Amniotic stem cell (primary cell): ENCODE results near the gene RAD23B.

Experiments used
- DNase-seq: peaks from one replicate; lab custom pipeline; 2025; lab: John Stamatoyannopoulos, UW

Gene RAD23B

DNA sequence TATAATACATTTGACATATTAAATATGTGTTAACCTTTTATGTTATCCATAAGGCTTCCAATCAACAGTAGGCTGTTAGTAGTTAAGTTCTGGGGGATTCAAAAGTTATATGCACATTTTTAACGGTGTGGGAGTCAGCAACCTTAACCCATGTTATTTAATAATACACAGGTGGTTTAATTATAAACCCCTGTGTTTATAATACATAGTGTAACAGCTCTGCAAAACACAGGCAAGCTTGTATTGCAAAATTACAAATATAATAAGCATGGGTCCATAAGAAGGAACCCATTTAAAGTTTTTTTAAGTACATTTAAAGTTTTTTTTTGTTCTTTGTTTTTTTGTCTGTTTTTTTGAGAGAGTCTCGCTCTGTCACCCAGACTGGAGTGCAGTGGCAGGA is 14.5 kb upstream of the RAD23B start:
- no peak for DNase-seq

DNA sequence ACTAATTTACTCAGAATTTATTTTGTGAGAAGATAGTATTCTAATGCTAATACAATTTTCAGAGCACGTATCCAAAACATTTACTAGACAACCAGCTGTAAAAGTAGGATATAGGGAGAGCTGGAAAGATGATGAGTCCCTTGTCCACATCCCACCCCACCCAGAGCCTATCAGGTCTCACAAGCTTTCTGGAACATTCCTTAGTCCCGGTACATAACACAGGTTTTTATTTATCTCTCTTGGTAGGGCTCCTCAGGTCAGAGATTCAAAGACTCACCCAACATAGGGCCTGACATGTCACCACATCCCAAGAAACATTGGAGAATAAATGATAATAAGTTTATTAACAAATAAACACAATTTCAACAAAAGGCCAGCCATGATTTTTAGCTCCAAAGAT is 13.8 kb upstream of the RAD23B start:
- DNase-seq = no peak

DNA sequence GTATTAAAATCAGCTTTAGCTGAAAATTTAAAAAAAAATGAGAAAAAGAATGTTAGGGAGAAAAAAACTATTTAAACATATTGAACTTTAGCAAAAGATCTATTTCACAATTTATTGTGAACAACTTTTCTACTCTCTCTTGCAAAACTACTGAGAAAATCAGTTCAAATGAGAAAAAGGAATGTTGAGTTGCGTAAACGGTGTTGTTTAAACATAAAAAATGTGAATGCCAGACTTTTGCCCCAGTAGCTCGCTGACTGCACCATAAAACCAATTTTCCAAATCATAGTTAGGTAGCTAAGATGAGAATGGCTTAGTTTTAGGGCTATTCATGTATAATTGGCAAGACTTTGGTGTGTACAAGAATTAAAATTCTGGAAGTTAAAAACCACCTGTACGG is 13.4 kb upstream of the RAD23B start:
- DNase-seq = no peak

DNA sequence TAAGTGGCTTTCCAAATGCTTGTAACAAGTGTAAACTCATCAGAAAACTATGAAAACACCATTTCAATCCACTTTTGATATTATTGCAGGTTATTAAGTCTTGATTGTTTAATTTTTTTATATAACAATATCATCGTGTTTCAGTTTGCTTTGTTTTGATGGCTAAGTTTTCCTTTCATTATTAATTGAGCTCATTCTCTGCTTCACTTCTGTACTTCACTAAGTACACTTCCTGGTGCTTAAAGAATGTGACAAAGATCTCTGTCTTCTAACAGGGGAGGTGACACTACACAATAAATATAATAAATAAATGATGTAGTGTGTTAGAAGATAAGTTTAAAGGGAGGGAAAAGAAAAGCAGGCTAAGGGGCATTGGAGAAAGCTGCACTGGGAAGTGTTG is 13.0 kb upstream of the RAD23B start:
- no peak for DNase-seq

DNA sequence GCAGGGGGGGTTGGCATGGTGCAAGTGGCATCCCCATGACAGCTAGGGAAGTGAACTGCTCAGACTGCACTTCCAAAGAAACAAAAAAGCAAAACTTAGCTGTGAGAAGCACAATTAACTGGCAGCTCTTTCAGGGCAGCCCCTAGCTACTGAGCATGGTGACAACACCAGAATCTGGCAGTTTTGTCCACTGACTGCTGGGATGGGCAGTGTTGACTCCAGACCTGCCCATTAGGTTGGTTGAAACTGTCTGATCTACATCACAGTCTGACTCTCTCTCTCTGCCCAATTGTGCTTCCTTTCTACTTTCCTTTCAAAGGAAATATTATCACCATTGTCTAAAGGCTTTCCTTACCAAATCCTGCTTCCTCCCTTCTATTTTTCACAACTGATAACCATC is 12.5 kb upstream of the RAD23B start:
- no peak for DNase-seq

DNA sequence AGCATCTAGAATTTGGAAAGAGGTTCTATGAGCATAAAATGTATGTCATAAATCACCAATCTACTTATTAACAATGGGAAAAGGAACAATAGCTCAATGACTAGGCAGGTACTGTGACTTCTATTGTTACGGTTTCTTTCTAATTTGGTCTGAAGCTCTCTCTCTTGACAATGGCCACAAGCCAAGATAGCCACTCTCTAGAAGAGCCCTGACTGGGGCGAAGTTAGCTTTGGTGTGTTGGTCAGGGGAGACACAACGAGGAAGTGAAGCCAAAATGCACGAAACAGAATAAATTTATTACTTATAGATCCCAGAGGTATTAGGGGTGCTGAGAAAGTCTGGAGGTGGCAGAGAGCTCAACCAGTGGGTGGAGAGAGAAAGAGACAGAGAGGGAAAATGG is 9.4 kb upstream of the RAD23B start:
- no peak for DNase-seq

DNA sequence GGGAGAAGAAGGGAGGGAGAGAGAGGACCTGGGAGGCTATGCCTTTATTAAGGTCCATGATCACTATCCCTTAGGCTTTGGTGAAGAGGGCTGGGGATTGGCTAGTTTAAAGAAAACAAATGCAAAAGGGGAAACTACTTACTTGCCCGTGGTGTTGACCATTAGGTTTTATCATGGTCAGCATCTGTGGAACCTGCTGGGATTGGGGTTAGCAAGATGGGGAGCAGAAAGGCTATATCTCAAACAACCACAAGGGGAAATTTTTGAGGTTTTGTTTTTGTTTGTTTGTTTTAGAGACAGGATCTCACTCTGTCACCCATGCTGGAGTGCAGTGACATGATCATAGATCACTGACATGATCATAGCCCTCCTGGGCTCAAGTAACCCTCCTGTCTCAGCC is 9.0 kb upstream of the RAD23B start:
- no peak for DNase-seq

DNA sequence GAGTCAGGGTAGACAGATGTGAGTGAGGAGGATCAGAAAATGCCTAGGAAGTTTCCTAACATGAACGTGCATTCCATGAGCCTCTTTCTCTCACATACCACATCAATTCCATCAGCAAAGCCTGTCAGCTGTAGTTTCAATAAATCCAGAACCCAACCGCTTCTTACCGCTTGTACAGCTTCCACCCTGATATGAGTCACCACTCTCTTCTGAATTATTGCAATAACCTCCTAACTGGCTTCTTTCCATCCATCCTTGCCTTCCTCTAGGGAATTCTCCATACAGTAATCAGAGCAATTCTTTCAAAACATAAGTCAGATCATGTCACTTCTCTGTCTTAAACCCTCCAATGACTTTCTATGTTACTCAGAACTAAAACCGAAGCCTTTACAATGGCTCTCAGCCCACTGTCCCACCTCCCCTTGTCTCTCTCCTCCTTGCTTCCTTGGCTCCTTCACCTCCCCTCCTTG is 8.1 kb upstream of the RAD23B start:
- peak; percentile 94 for DNase-seq

DNA sequence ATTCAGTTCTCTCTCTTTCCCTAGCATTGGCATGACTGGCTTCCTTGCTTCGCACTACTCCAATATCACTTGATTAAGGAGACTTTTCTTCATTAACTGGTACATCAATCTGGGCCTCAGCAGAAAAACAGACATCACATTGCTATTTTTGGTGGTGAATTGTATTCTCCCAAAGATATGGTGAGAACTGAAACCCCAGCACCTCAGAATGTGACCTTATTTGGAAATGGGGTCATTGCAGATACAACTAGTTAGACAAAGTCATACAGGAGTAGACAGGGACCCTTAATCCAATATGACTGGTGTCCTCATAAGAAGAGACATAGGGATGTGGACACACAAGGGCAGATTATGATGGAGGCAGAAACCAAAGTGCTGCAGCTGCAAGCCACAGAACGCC is 7.5 kb upstream of the RAD23B start:
- DNase-seq = no peak

DNA sequence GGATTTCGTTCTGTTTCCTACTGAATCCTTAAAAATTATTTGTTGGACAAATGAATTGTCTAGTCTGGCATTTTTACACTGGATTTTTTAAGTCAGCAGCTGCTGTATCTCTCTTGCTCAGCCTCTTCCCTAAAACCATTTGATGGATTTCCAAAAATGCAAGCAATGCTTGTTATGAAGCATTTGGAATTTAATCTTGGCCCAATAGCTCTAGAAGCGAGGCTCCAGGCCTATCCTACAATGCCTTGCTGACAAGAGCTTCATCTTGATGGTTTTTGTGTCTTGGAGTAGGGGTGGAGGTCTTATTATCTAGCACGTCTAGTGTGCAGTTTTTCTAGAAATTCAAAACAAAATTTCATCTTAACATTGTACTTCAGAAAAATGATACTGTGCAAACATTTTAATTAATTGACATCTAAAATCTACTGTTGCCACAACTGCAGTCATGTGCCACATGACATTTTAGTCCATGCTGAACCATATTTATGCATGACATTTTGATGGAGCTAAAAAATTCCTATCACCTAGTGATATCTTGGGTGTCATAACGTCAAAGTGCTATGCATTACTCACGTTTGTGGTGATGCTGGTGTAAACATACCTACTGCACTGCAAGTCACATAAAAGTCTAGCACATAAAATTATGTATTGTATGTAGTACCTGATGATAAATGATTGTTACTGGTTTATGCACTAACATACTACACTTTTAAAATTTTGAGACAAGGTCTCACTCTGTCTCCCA is 5.9 kb upstream of the RAD23B start:
- DNase-seq = no peak

DNA sequence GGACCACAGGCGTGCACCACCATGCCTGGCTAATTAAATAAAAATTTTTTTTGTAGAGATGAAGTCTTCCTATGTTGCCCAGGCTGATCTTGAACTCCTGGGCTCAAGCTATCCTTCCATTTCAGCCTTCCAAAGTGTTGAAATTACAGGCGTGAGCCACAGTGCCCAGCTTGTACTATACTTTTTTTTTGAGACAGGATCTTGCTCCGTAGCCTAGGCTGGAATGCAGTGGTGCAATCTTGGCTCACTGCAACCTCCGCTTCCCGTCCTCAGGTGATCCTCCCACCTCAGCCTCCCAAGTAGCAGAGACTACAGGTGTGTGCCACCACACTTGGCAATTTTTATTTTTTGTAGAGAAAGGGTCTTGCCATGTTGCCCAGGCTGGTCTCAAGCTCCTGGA is 5.3 kb upstream of the RAD23B start:
- no peak for DNase-seq

DNA sequence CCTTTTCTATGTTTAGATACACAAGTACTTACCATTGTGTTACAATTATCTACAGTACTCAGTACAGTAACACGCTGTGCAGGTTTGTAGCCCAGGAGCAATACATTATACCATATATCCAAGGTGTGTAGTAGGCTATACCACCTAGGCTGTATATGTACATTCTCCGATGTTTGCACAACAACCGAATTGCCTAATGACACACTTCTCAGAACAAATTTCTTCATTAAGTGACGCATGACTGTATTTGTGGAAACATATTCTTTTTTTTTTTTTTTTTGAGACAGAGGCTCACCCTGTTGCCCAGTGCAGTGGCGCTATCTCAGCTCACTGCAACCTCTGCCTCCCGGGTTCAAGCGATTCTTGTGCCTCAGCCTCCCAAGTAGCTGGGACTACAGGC is 4.0 kb upstream of the RAD23B start:
- no peak for DNase-seq

DNA sequence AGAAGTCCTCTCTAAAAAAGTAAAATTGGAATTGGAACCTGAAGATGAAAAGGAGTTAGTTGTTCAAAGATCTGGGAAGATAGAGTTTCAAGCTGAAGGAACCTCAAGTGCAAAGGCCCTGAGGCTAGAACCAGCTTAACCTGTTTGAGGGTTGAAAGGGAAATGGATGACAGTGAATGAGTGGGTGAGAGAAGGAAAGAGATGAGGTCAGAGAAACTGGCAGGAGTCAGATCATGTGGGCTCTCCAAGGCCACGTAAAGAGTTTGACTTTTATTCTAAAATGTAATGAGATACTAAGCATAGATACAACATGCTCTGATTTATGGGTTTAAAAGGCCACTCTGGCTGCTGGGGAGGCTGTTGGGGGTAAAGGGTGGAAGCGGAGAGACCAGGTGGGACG is 2.5 kb upstream of the RAD23B start:
- no peak for DNase-seq

DNA sequence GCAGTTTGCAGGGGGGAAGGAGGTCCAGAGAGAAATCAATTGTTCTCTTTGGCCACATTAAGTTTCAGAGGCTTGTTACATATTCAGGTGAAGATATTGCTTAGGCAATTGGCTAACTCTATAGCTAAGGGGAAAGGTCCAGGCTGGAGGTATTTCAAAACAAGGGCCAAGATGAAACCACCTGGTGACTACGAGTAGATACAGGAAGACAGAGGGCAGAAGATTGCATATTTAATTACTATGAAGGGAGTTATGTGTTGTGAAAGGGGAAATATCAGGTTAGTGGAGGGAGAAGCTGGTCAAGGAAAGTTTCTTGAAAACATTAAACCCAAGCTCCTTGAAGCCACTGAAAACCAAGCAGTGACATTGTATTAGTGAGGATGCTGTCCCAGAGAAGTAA is 1.9 kb upstream of the RAD23B start:
- no peak for DNase-seq

DNA sequence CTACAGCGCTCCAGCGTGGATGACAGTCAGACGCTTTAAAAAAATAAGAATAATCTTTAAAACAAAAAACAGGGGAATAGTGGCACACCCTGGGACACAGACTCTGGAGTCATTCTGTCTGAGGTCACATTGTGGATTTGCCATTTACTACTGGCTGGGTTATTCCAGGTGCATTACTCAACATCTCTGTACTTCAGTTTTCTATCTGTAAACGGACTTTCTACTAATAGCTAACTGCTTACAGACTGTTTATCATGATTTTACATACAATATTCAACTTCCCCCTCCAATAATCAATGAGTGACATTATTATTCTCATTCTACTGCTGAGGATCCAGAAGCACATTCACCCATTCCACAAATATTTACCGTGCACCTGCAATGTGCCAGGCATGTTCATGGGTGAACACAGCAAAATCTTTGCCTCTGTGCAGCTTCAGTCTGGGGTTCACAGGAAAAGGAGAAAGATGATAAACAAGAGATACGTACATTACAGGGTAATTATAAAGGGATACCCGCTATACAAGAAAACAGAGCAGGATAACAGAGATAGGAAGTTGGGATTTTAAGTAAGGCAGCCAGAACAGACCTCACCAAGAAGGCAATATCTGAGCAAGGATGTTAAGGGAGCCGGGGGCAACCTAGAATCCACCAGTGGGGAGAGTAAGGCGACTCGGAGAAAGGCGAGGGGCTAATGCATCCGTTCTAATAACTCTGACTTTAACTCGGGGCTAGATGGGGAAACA is 984 bp upstream of the RAD23B start:
- no peak for DNase-seq

DNA sequence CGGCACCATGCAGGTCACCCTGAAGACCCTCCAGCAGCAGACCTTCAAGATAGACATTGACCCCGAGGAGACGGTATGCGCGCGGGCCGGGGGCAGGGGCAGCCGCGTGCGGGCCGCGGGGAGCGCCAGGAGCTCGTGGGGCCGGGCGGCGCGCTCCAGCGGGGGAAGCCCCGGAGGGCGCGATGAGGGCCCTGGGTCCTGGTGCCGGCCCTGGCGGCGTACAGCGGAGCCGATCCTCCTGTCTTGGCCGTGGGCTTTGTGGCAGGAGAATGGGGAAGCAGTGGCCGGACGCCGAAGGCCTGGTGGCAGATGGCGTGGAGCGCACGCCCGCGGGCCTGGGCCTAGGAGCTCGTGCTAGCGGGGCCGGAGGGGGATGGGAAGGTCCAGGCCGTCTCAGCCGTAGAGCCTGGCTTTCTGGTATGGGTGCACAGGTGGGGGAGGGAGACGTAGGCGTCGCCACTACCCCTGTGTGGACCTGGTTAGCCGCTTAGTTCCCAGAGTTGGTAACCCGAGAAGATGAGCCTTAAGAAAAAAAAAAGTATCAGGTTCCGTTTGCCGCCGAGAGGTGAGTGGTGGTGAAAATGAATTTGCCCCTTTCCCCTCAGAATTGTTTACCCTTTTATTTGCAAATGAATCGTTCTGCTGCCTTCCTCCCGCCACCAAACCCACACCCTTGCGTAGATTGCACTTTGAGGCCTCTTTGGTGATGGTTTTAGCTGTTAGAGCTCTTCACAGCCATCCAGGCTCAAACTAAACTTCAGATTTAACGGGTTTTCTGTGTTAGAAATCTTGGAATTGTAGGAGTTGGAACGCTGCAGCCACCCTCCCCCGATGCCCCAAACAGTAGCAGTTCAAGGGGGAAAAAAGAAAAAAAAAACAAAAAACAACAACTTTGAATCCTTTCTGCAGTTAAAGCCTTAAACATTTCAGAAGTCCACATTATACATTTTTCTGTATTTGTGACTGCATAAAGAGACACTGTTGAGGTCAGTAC is 841 bp downstream of the RAD23B start:
- peak; percentile 24 for DNase-seq

DNA sequence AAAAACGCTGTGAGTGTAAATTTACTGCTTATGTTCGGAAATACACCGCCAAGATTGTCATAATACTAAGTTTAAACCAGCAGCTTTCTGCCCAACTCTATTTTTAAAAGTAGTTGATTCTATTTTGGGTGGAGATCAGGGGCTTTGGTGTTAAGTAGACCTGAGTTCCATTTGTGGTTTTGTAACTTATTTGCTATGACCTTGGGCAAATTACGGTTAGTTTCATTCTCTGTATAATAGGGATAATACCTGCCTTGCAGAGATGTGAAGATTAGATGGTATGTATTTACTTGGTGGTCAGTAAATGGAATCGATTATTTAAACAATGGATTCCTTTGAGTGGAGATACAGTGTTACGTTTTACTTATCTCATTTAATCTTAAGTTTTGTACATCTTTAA is 1.6 kb downstream of the RAD23B start:
- DNase-seq = no peak

DNA sequence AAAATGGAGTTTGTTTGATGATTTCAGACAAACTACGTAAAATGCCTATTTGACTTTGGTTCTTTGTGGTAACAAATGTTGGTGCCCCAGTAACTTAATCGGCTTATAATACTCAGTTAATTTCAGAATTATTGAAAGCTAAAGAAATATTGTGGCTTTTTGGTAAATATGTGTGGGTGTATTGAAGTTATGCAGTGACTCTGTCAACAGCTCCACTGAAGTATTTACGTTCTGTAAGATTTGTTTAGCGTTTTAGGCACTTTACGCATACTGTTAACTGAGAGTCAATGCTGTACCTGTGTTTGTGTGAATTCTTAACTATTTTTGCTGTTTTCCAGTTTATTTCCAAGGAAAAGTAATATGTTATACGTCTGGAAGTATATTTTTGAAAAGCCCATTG is 2.2 kb downstream of the RAD23B start:
- DNase-seq = no peak

DNA sequence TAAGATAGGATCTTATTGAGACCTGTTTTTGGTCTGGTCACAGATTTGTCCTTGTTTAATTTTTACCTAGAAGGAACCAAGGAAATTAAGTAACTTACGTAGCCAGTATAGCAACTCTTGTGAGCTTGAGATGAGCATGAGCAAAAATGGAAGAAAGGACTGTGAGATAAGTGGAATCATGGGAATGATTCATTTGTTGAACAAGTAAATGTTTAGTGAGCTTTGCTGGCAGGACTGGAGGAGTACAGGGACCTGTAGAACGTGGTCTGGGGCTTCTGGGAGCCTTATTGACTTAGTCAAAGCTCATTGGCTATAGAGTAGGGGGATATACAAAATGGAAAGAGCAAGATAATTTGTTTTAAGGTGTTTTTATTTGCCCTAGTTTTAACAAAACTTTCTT is 3.0 kb downstream of the RAD23B start:
- no peak for DNase-seq

DNA sequence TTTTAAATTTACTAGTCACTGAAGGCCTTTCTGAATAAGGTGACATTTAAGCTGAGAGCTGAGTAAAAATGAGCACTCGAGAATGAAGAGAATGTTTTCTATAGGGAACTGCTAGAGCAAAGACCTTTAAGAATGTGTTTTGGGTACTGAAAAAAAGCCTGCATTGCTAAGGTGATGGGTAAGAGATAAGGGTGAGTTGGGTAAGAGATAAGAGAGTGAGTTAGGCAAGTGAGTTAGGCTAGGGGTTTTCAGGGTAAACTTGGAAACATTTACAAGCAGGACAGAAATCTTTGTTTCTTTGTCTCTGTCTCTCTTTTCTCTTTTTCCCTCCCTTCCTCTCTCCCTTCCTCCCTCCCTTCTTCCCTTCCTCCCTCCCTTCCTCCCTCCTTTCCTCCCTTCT is 5.6 kb downstream of the RAD23B start:
- DNase-seq = no peak

DNA sequence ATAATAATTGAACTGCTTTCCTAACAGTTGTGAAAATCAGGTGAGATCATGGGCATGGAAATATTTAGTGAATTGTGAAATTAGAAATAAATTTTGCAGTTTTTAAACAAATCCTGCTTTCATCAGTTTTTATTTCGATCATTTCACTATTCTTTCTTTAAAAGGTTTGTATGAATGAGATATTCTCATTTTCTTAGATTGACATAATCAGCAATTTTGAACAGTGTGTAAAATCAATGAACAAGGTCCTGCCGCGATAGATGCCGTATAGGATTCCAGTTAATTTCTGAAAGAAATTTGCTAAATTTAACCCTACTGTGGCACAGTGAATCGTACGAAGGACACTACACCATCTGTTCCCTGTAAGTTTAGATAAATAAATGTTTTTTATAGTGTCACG is 7.5 kb downstream of the RAD23B start:
- no peak for DNase-seq

DNA sequence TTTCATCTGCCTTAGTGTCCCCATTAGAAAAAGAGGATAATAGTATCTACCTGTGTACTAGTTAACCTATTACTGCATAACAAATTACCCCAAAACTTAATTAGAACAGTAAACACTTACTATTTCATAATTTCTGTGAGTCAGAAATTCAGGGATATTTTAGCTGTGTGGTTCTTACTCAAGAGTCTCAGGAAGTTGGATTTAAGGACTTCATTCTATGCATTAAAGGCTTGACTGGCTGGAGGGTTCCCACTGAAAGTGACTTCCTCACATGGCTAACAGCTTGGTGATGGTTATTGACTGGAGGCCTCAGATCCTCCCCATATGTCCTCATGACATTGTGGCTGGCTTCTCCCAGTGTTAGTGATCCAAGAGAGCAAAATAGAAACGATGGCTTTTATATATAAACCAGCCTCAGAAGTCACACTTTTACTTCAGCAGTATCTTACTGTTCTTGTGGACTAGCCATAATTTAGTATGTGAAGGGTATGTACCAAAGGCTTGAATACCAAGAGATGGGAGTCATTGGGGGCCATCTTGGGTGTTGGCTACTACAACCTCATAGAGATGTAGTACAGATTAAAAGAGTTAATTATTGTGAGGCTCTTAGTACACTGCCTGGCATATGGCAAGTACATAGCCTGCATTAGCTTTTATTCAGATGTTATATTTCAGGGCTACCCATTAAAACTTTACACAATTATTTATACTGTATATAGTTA is 9.9 kb downstream of the RAD23B start:
- no peak for DNase-seq
